ENCODE results near the gene IKZF1.

The IKZF1 gene

GRCh38 chr7:50357426-50357825 lies 52.9 kb downstream of the IKZF1 start:
- no peak for DNase-seq

GRCh38 chr7:50358041-50358705 lies 53.7 kb downstream of the IKZF1 start:
- no peak for DNase-seq

GRCh38 chr7:50358779-50359178 lies 54.3 kb downstream of the IKZF1 start:
- no peak for DNase-seq

- DNase-seq: no peak
These were observed 54.9 kb downstream of the IKZF1 start for GRCh38 chr7:50359258-50359994.

- DNase-seq: no peak
These were observed 55.7 kb downstream of the IKZF1 start for GRCh38 chr7:50359995-50360925.

GRCh38 chr7:50362142-50362541 lies 57.6 kb downstream of the IKZF1 start:
- DNase-seq: no peak

DNA sequence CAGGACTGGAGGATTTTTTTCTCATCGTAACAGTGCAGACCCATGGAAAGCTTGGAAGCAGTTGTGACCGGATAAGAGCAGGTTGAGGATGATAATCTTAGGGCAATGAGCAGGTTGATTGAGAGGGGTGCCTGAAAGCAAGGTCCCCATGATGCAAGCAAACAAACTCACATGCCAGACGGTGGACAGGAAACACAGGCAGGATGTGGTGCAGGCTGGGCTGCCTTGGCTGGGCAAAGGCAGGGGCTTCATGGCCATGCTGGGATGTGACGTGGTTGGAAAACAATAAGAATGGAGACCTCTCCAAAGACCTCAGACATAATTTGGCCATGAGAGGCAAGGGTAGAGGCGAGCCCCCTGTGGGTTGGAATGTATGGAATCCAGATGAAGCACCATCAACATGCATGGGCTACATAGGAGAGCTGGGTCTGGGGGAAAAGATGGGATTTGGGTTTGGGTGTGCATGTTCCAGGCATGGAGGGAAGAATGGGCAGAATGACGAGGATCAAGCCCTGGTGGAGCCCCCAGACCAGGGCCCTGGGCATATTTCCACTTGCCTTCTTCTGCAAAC lies 58.3 kb downstream of the IKZF1 start:
- DNase-seq: no peak

GRCh38 chr7:50363327-50364060 lies 59.0 kb downstream of the IKZF1 start:
- no peak for DNase-seq

GRCh38 chr7:50364645-50365044 lies 60.1 kb downstream of the IKZF1 start:
- no peak for DNase-seq

DNA sequence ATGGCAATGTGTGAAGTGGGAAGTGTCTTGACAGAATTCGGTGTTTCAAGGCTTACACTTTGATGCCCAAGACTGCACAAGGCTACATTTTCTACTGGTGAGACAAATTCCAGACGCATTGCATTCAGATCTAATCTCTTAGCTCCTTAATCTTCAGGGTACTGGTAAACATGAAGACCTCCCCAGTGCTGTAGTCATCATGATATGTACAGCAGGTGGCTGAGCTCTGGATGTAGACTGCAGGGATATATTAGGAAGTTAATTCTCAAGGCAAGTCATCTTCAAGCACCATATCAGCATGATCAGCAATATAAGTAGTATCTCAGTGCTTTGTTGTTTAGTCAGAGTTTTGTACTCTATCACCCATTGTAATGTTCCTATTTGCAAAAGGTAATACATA lies 61.8 kb downstream of the IKZF1 start:
- DNase-seq: no peak

DNA sequence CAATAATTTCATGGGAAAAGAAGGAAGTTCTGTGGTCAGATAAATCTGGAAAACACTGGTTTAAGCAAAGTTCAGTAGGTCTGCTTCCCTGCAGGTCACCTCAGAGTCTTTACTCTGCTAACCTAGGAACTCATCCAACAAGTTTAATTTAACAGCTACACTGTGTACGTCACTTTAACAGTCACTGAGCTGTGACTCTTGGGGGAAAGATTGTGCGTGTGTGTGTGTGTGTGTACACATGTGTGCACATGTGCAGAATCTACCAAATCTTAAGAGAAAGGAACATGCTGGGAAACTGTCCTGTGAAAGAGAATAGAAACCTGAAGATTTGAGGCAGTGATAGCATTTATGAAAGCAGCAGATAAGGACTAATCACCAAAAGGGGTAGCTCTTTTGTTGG lies 62.6 kb downstream of the IKZF1 start:
- no peak for DNase-seq

GRCh38 chr7:50367570-50367969 lies 63.1 kb downstream of the IKZF1 start:
- DNase-seq: no peak

GRCh38 chr7:50368366-50368765 lies 63.9 kb downstream of the IKZF1 start:
- DNase-seq: no peak

- DNase-seq: no peak
These were observed 64.9 kb downstream of the IKZF1 start for GRCh38 chr7:50369143-50370026.

DNA sequence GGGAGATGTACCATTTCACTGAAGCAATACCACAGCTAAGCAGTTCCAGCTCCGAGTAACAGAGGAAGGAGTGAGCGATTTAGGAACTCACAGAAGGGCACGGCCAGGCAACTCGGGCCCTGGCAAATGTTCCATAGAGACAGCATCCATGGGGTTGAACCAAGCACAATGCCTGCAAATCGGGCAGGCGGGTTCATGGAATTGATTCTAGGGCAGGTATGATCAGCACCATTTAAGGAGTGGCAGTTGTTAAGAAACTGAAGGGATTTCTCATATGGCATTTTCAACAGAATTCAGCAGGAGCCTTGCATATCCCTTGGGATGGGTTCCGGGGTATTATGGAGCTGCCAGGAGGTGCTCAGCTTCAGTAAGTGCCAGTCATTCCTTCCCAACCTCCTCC lies 66.4 kb downstream of the IKZF1 start:
- no peak for DNase-seq

DNA sequence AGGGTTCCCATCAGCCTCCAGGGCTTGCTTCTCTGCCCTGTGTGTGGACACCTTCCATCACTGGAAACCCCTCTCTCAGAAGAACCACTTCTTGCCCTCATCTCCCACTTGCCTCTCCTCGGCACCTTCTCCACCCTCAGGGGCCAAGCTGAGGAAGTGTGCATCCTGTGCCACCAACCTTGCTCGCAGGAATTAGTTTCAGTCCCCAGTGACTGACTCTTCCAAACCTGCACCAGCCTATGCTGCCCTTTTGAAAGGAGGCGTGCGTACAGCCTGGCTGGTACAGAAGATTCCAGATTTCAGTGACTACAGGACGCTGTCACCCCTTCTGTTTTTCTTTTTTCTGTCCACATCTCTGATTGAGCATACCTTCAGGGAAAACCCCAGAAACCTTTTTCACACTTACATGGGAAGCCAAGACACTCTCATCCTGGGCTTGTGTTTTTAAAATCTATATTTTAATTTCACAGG lies 67.1 kb downstream of the IKZF1 start:
- DNase-seq: no peak

DNA sequence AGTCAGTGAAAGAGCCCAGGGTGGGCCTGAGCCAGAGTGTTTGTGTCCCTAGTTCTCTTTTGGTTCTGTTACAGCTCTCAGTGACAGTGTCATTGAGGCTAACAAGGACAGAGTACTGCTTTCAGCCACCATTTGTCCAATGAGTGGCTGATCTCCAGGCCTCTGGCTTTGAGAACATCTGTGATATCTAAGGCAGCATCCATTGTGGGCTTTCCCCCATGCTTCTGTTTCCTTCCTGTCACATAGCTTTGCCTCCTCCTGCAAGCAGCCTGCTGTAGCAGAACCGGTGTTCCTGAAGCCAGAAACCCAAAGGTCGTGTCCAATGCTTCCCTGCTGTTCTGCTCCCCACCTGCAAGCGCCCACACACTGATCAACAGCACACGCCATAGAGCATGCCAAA lies 68.4 kb downstream of the IKZF1 start:
- DNase-seq: no peak

DNA sequence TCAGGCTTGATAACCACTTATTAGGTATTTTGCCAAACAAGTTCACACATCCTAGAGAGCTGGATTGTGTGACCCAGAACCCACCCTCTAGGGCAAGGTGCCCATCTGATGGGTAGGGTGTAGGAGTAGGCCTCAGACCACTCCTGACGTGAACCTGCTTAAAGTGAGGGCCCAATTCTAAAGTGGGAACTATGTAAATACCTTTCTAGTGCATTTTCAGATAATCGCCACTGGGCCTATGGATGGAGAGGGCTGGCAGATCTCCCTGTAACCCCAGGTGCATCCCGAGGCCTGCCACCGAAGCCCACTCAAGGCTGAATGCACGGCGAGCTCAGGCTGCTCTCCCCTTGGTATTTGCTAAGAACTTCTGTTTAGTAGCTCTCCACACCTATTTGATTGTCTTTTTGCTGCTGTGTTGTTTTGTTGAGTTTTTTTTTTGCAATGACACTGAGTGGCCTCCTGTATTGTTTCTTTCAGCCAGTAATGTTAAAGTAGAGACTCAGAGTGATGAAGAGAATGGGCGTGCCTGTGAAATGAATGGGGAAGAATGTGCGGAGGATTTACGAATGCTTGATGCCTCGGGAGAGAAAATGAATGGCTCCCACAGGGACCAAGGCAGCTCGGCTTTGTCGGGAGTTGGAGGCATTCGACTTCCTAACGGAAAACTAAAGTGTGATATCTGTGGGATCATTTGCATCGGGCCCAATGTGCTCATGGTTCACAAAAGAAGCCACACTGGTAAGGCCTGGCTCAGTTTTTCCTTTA lies 71.7 kb downstream of the IKZF1 start:
- DNase-seq: no peak

DNA sequence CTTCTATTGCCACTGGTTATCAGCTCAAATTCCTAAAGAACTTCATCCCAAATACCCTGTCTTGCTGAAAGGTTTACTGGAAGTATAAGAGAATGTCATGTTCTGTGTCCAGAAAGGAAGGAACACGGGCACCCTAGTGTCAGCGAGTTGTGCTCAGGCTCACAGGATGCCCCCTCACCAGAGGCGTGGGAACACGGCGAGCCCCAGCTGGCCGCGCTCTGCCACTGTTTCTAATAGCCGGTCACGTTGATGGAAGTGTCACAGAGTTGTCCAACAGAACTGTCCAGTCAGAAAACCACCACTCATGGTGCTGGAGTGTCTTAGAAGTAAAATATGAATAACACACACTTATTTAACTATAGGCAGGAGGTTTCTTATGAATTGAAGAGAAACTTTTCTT lies 72.8 kb downstream of the IKZF1 start:
- no peak for DNase-seq

GRCh38 chr7:50379082-50379481 lies 74.6 kb downstream of the IKZF1 start:
- no peak for DNase-seq

DNA sequence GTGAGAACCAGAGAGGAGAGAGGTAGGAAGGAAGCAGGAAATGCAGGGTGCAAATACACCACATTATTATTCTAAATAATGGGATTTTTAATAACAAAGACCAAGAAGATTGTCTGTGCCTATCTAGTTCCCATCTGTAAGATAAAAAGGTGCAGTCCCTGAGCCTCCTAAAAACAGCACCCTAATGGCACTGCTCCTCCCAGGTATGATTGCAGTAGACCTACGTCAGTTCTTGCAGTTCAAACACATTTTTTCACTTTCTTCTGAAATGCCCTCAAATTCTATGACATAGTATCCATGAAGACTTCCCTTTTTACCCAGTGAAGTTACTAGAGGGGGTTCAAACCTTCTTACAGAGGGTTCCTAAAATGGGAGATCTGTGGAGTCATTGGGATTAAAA lies 75.0 kb downstream of the IKZF1 start:
- DNase-seq: no peak
